NOMO-1 (cell line): ENCODE data around the gene RBMS3.

Source experiments
- DNase-seq, 2 experiments: peaks; one replicate each; lab custom pipeline; 2025; ENCODE audit not compliant: unreplicated experiment in 2 of 2; lab: John Stamatoyannopoulos, UW

Gene RBMS3

GRCh38 chr3:29274667-29275066 is 6.2 kb upstream of the RBMS3 start:
- DNase-seq = no peak

GRCh38 chr3:29275309-29275708 is 5.6 kb upstream of the RBMS3 start:
- no peak for DNase-seq

GRCh38 chr3:29277249-29277648 is 3.6 kb upstream of the RBMS3 start:
- DNase-seq = no peak

GRCh38 chr3:29279286-29279685 is 1.6 kb upstream of the RBMS3 start:
- no peak for DNase-seq

- no peak for DNase-seq
These were observed 1.1 kb upstream of the RBMS3 start for GRCh38 chr3:29279806-29280205.

- no peak for DNase-seq
These were observed 148 bp downstream of the RBMS3 start for GRCh38 chr3:29281094-29281343.

GRCh38 chr3:29281344-29282241 is 722 bp downstream of the RBMS3 start:
- DNase-seq = no peak

- no peak for DNase-seq
These were observed 1.8 kb downstream of the RBMS3 start for GRCh38 chr3:29282427-29283230.

GRCh38 chr3:29283231-29284119 is 2.6 kb downstream of the RBMS3 start:
- no peak for DNase-seq

- no peak for DNase-seq
These were observed 3.6 kb downstream of the RBMS3 start for GRCh38 chr3:29284497-29284896.

GRCh38 chr3:29285471-29286071 is 4.7 kb downstream of the RBMS3 start:
- DNase-seq = no peak

GRCh38 chr3:29286478-29287240 is 5.8 kb downstream of the RBMS3 start:
- no peak for DNase-seq

- no peak for DNase-seq
These were observed 9.7 kb downstream of the RBMS3 start for GRCh38 chr3:29290596-29290995.

- DNase-seq = no peak
These were observed 10.6 kb downstream of the RBMS3 start for GRCh38 chr3:29291260-29291981.

GRCh38 chr3:29291982-29292363 is 11.1 kb downstream of the RBMS3 start:
- DNase-seq = no peak

GRCh38 chr3:29293421-29293820 is 12.6 kb downstream of the RBMS3 start:
- no peak for DNase-seq

- no peak for DNase-seq
These were observed 17.1 kb downstream of the RBMS3 start for GRCh38 chr3:29297998-29298397.

GRCh38 chr3:29301332-29302019 is 20.6 kb downstream of the RBMS3 start:
- peak; percentile 10 to 11 for DNase-seq

GRCh38 chr3:29302619-29303018 is 21.7 kb downstream of the RBMS3 start:
- no peak for DNase-seq
